Thymus (tissue), 11 donors: ENCODE measurements around the gene GRID1. TPM values are rescaled to one million over a fixed set of nuclear protein-coding genes. Genes with fewer than 3 reads are reported as not detected.

Experiments
- DNase-seq, 9 donors: peaks; one replicate each; pipeline ENCODE4 v3.0.0-alpha.2; 2013; ENCODE audit warnings: low spot score in 9 of 9, low read depth in 6 of 9, missing footprints in 1 of 9
- H3K27ac ChIP-seq, 2 donors: one replicate each; pipeline ENCODE4 v1.5.1; 2013; ENCODE audit warnings: control low read depth in 1 of 2, low read depth in 1 of 2, low read length in 1 of 2, mild to moderate bottlenecking in 1 of 2, moderate library complexity in 1 of 2
- H3K27me3 ChIP-seq, 2 donors: one replicate each; pipeline ENCODE4 v1.5.1; 2013; ENCODE audit warnings: low read length in 1 of 2; ENCODE audit not compliant: control insufficient read depth in 2 of 2, insufficient read depth in 1 of 2
- H3K36me3 ChIP-seq, 2 donors: one replicate each; pipeline ENCODE4 v1.5.1; 2013; ENCODE audit warnings: low read length in 1 of 2, mild to moderate bottlenecking in 1 of 2, moderate library complexity in 1 of 2; ENCODE audit not compliant: control insufficient read depth in 2 of 2, insufficient read depth in 2 of 2
- H3K4me1 ChIP-seq, 2 donors: one replicate each; pipeline ENCODE4 v1.5.1; 2013; ENCODE audit warnings: low read length in 2 of 2; ENCODE audit not compliant: control insufficient read depth in 2 of 2, insufficient read depth in 2 of 2
- H3K4me3 ChIP-seq, 2 donors: one replicate each; pipeline ENCODE4 v1.5.1; 2013; ENCODE audit warnings: low read length in 2 of 2, control low read depth in 1 of 2, mild to moderate bottlenecking in 1 of 2
- H3K9me3 ChIP-seq, 2 donors: one replicate each; pipeline ENCODE4 v1.5.1; 2013; ENCODE audit warnings: low read length in 1 of 2, mild to moderate bottlenecking in 1 of 2; ENCODE audit not compliant: control insufficient read depth in 2 of 2, insufficient read depth in 1 of 2
- WGBS: extraction: QIAGEN DNeasy Blood & Tissue Kit; methylation state at CpG from one replicate; pipeline ENCODE4 v1.1.7; 2013; 5-methylcytosine and 5-hydroxymethylcytosine counted together
- polyA plus RNA-seq: library from polyadenylated mRNA; stranded (reverse); fragments of 200-250 nt; gene quantifications from one replicate; pipeline ENCODE4 v1.2.3, GENCODE V29; 2013
- total RNA-seq: library from RNA; stranded (reverse); fragments of 120-200 nt; gene quantifications from one replicate; pipeline ENCODE4 v1.2.4, GENCODE V29; 2013
- donor health status: healthy.

Gene GRID1
- total and polyA plus RNA-seq, 2 donors, result 0.33 to 0.46 TPM

GRCh38 chr10:85665681-85666080 lies 700.9 kb downstream of the GRID1 start:
- 90% methylated on average over 6 of the region's 6 CpGs for WGBS
- H3K36me3 ChIP-seq, result no peaks in the 10 kb centered on the region

GRCh38 chr10:85665078-85665477 lies 701.5 kb downstream of the GRID1 start:
- Histone ChIP-seq H3K9me3 (no peaks in the 10 kb centered on the region), H3K27ac (no peak overlapping the region), H3K27me3 (no peaks in the 10 kb centered on the region), H3K4me3 (no peak overlapping the region), H3K36me3 (no peaks in the 10 kb centered on the region), H3K4me1 (no peaks in the 10 kb centered on the region)
- no peak for DNase-seq
- 87% methylated on average over 1 of the region's 1 CpG for WGBS

More at GRCh38 chr10:85665681-85666080, 700.9 kb downstream of the GRID1 start:
- no peaks in the 10 kb centered on the region for H3K4me1 ChIP-seq
- no peaks in the 10 kb centered on the region for H3K9me3 ChIP-seq
- no peaks in the 10 kb centered on the region for H3K27me3 ChIP-seq
- no peak overlapping the region for H3K4me3 ChIP-seq
- no peak overlapping the region for H3K27ac ChIP-seq
- no peak for DNase-seq

- no peaks in the 10 kb centered on the region for H3K4me1 ChIP-seq
- 84% methylated on average over 4 of the region's 4 CpGs for WGBS
- no peaks in the 10 kb centered on the region for H3K36me3 ChIP-seq
- H3K27me3 ChIP-seq, result no peaks in the 10 kb centered on the region
- no peak overlapping the region for H3K4me3 ChIP-seq
- H3K27ac ChIP-seq, result no peak overlapping the region
- DNase-seq, result no peak
- no peaks in the 10 kb centered on the region for H3K9me3 ChIP-seq
These were observed 705.5 kb downstream of the GRID1 start for GRCh38 chr10:85661123-85661522.

- no peaks in the 10 kb centered on the region for H3K27me3 ChIP-seq
- H3K36me3 ChIP-seq, result no peaks in the 10 kb centered on the region
- WGBS, result 97% methylated on average over 1 of the region's 1 CpG
- H3K27ac ChIP-seq, result no peak overlapping the region
- H3K4me1 ChIP-seq, result no peaks in the 10 kb centered on the region
- no peak for DNase-seq
- H3K4me3 ChIP-seq, result no peak overlapping the region
- H3K9me3 ChIP-seq, result no peaks in the 10 kb centered on the region
These were observed 707.3 kb downstream of the GRID1 start for GRCh38 chr10:85659331-85659730.

GRCh38 chr10:85658518-85658917 lies 708.1 kb downstream of the GRID1 start:
- no peak for DNase-seq
- Histone ChIP-seq H3K27ac (no peak overlapping the region), H3K36me3 (no peaks in the 10 kb centered on the region), H3K4me1 (no peaks in the 10 kb centered on the region), H3K9me3 (no peaks in the 10 kb centered on the region), H3K4me3 (no peak overlapping the region), H3K27me3 (no peaks in the 10 kb centered on the region)
- 57% methylated on average over 3 of the region's 3 CpGs for WGBS

GRCh38 chr10:85657476-85658113 lies 709.0 kb downstream of the GRID1 start:
- no peak overlapping the region for H3K27ac ChIP-seq
- no peak overlapping the region for H3K4me3 ChIP-seq
- WGBS, result 68% methylated on average over 4 of the region's 4 CpGs
- DNase-seq, result no peak
- H3K4me1 ChIP-seq, result no peaks in the 10 kb centered on the region
- no peaks in the 10 kb centered on the region for H3K27me3 ChIP-seq
- H3K9me3 ChIP-seq, result no peaks in the 10 kb centered on the region
- no peaks in the 10 kb centered on the region for H3K36me3 ChIP-seq

GRCh38 chr10:85655411-85655810 lies 711.2 kb downstream of the GRID1 start:
- no peaks in the 10 kb centered on the region for H3K4me1 ChIP-seq
- 72% methylated on average over 2 of the region's 2 CpGs for WGBS
- DNase-seq, result no peak
- no peaks in the 10 kb centered on the region for H3K9me3 ChIP-seq
- no peak overlapping the region for H3K27ac ChIP-seq
- H3K4me3 ChIP-seq, result no peak overlapping the region
- H3K36me3 ChIP-seq, result no peaks in the 10 kb centered on the region
- no peaks in the 10 kb centered on the region for H3K27me3 ChIP-seq

DNA sequence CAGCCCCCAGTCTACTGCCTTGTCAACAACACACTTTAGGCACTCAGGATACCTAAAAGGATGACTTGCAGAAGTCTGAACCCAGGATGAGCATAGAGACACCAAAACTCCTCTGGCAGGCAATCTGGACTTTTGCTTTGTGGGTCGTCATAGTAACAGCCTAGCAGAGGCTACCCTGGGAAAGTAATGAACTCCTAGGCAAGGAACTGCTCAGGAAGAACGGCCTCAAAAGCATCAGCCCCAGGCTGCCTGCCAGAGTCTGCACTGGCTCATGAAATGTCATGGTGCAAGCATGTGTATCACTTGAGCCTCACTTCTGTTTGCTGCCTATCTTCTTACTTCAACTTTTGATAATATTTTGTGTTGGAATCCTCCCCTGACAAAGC lies 715.1 kb downstream of the GRID1 start:
- peaks cover 0 to 5% of the 10 kb centered on the region in 2 donors for H3K4me1 ChIP-seq
- H3K27me3 ChIP-seq, result no peaks in the 10 kb centered on the region
- peak in 1 of 9 donors; percentile 2 for DNase-seq
- WGBS, result 79% methylated on average over 2 of the region's 2 CpGs
- no peak overlapping the region for H3K27ac ChIP-seq
- no peak overlapping the region for H3K4me3 ChIP-seq
- H3K36me3 ChIP-seq, result no peaks in the 10 kb centered on the region
- H3K9me3 ChIP-seq, result peaks cover 0 to 4% of the 10 kb centered on the region in 2 donors

- Histone ChIP-seq H3K27me3 (no peaks in the 10 kb centered on the region), H3K9me3 (peaks cover 0 to 4% of the 10 kb centered on the region in 2 donors), H3K27ac (no peak overlapping the region), H3K4me3 (no peak overlapping the region), H3K36me3 (no peaks in the 10 kb centered on the region), H3K4me1 (peaks cover 0 to 5% of the 10 kb centered on the region in 2 donors)
- no peak for DNase-seq
- 88% methylated on average over 1 of the region's 1 CpG for WGBS
These were observed 715.7 kb downstream of the GRID1 start for GRCh38 chr10:85650791-85651496.
